ENCODE data around the gene TBC1D3B. TPM values are rescaled to one million over a fixed set of nuclear protein-coding genes. Genes with fewer than 3 reads are reported as not detected.
A peak's percentile ranks its signal among the peaks of the same experiment; 100 is the strongest.

The TBC1D3B gene
- total and polyA plus RNA-seq, 2 of the 13 experiments (the other 11 are each of a cell fraction or from before 2014, with no cell fraction given), result 1.1 to 1.8 TPM

GRCh38 chr17:36182176-36183000, 6.0 kb upstream of the TBC1D3B start:
- H3K36me3 ChIP-seq (replicated peaks in 1 of 2; ENCODE audit: control insufficient read depth in 1 of 2, insufficient read depth in 2 of 2, low read length in 2 of 2), result no peaks in the 10 kb centered on the region
- DNase-seq (ENCODE audit: low spot score), result no peak
- ATAC-seq, result peak; percentile 17
- WGBS (ENCODE audit: low lambda C conversion rate), result 43% methylated on average over 48 of the region's 48 CpGs
- no peak overlapping the region for H3K27ac ChIP-seq (ENCODE audit: extremely low read length, insufficient read depth, low read length)
- peak overlapping the region; percentile 19 to 68 (median 54); a peak in 4 of 6 replicates for H3K4me3 ChIP-seq (replicated peaks in 1 of 3; ENCODE audit: insufficient read depth in 1 of 3, low read depth in 2 of 3, low read length in 3 of 3)
- no peak overlapping the region for H2AFZ ChIP-seq (ENCODE audit: low read length)
- no peaks in the 10 kb centered on the region for H3K9me3 ChIP-seq (ENCODE audit: low read length)
- H4K20me1 ChIP-seq (ENCODE audit: insufficient read depth, low read length), result no peaks in the 10 kb centered on the region
- no peak for FAIRE-seq
- BruUV-seq (replicated peaks), result no TSS peak
- ChIA-PET POLR2A (no interaction called here), CTCF (ENCODE audit: low intra/inter-chr PET ratio, low total read pairs) (no interaction called here)
- intact Hi-C loops (cut with micrococcal nuclease; ENCODE audit: unreplicated experiment) (no loop called here), in situ Hi-C loops (cut with HindIII; ENCODE audit: extremely low pct_ligation_motif_present, low pct_unique_long_range_greater_than_20kb) (no loop called here)
- H3K9ac ChIP-seq (ENCODE audit: insufficient read depth, low read depth, low read length), result no peak overlapping the region
- H3K4me1 ChIP-seq (ENCODE audit: insufficient read depth, low read length), result no peaks in the 10 kb centered on the region
- H3K4me2 ChIP-seq (ENCODE audit: low read depth, low read length), result peak overlapping the region; percentile 61
- no peaks in the 10 kb centered on the region for H3K79me2 ChIP-seq (ENCODE audit: insufficient read depth, low read length)
- H3K27me3 ChIP-seq (ENCODE audit: control insufficient read depth in 1 of 2, insufficient read depth in 2 of 2, low read length in 2 of 2), result peaks cover 21 to 39% of the 10 kb centered on the region in 2 experiments
- no peak for TF ChIP-seq ZNF574 (CRISPR knock-in tag; IDR thresholded peaks at IDR 0.05)
- peak; percentile 84 for TF ChIP-seq MNT (IDR thresholded peaks at IDR 0.05)
- TF ChIP-seq RORA (CRISPR knock-in tag; IDR thresholded peaks at IDR 0.05), result no peak
- TF ChIP-seq ZNF430 (CRISPR knock-in tag; IDR thresholded peaks at IDR 0.05), result peak; percentile 43; the same call in 1 of the 2 replicates
- TF ChIP-seq MTERF4 (CRISPR knock-in tag; IDR thresholded peaks at IDR 0.05), result 0 out of 2 replicates have a peak, but pooled peaks have one; percentile 27
- TF ChIP-seq CENPT (CRISPR knock-in tag; IDR thresholded peaks at IDR 0.05; ENCODE audit: low read depth), result 0 out of 2 replicates have a peak, but pooled peaks have one; percentile 23
- TF ChIP-seq WIZ (CRISPR knock-in tag; IDR thresholded peaks at IDR 0.05), result no peak
- no peak for TF ChIP-seq ZNF512B (CRISPR knock-in tag; IDR thresholded peaks at IDR 0.05; ENCODE audit: borderline replicate concordance)
- no peak for TF ChIP-seq ZNF576 (CRISPR knock-in tag; IDR thresholded peaks at IDR 0.05)
- TF ChIP-seq ZNF768 (CRISPR knock-in tag; IDR thresholded peaks at IDR 0.05), result peak; percentile 22; the same call in 1 of the 2 replicates
- TF ChIP-seq CSRNP1 (CRISPR knock-in tag; IDR thresholded peaks at IDR 0.05), result 0 out of 2 replicates have a peak, but pooled peaks have one; percentile 7
- peak; percentile 65; the same call in 1 of the 2 replicates for TF ChIP-seq ZNF788 (CRISPR knock-in tag; IDR thresholded peaks at IDR 0.05; ENCODE audit: borderline replicate concordance)
